ENCODE results near the gene LYZ.

LYZ gene

GRCh38 chr12:69389831-69390230 is 41.6 kb downstream of the LYZ start:
- no peak for DNase-seq

- DNase-seq = no peak
These were observed 44.2 kb downstream of the LYZ start for GRCh38 chr12:69392179-69392928.

GRCh38 chr12:69396041-69396440 is 47.9 kb downstream of the LYZ start:
- no peak for DNase-seq

GRCh38 chr12:69396963-69397362 is 48.8 kb downstream of the LYZ start:
- no peak for DNase-seq

- DNase-seq = no peak
These were observed 49.8 kb downstream of the LYZ start for GRCh38 chr12:69397978-69398377.

GRCh38 chr12:69401940-69402339 is 53.8 kb downstream of the LYZ start:
- no peak for DNase-seq

Data from CD4-positive, alpha-beta T cell treated with Interleukin-15 for 1 hour (primary cell).